GM12875 (cell line): ENCODE measurements around the gene RBM47.

Experiments used
- H3K4me3 ChIP-seq: one replicate; pipeline ENCODE4 v1.5.1; 2011; ENCODE audit warnings: low read depth, low read length, control low read depth
- TF ChIP-seq, protein P1 (sequence below): IDR thresholded peaks from 2 replicates; pipeline ENCODE4 v1.5.1; 2011; ENCODE audit warnings: low read depth, mild to moderate bottlenecking, control low read depth, inconsistent platforms, low read length, moderate library complexity, borderline replicate concordance; ENCODE audit not compliant: insufficient read depth

RBM47 gene

DNA sequence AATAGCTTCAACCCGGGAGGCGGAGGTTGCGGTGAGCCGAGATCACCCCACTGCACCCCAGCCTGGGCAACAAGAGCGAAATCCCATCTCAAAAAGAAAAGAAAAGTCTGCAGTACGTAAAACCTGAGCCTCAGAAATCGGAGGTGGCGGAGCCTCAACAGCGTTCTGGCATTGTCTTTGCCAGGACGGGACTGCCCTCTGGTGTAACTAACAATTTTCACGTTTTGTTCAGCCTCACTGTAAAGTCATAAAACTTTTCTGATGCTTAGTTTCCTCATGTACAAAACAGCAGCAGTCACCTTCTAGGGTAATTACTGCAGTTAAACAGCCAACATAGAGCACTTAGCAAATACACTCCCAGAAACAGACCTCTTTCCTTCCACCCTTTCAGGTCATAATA is 121.7 kb downstream of the RBM47 start:
- H3K4me3 ChIP-seq = no peak overlapping the region
- TF ChIP-seq, protein P1, sequence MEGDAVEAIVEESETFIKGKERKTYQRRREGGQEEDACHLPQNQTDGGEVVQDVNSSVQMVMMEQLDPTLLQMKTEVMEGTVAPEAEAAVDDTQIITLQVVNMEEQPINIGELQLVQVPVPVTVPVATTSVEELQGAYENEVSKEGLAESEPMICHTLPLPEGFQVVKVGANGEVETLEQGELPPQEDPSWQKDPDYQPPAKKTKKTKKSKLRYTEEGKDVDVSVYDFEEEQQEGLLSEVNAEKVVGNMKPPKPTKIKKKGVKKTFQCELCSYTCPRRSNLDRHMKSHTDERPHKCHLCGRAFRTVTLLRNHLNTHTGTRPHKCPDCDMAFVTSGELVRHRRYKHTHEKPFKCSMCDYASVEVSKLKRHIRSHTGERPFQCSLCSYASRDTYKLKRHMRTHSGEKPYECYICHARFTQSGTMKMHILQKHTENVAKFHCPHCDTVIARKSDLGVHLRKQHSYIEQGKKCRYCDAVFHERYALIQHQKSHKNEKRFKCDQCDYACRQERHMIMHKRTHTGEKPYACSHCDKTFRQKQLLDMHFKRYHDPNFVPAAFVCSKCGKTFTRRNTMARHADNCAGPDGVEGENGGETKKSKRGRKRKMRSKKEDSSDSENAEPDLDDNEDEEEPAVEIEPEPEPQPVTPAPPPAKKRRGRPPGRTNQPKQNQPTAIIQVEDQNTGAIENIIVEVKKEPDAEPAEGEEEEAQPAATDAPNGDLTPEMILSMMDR = no peak

DNA sequence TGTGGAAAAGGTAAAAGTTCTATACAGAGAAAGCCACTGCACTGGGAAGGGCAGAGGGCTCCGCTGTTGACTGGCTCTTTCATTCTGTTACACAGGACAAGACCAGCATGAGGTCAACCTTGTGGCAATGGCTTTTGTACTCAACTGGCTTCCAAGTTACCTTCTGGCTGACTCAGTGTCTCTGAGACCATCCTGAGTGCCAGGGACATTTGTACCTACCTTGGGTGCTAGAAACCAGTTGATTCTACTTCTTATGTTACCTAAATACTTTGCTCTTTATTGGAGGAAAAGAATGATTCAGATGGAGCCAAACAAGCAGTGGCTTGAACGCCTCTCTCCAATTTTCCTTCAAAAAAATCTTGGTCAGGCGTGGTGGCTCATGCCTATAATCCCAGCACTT is 123.2 kb downstream of the RBM47 start:
- TF ChIP-seq, protein P1 = no peak
- no peak overlapping the region for H3K4me3 ChIP-seq

DNA sequence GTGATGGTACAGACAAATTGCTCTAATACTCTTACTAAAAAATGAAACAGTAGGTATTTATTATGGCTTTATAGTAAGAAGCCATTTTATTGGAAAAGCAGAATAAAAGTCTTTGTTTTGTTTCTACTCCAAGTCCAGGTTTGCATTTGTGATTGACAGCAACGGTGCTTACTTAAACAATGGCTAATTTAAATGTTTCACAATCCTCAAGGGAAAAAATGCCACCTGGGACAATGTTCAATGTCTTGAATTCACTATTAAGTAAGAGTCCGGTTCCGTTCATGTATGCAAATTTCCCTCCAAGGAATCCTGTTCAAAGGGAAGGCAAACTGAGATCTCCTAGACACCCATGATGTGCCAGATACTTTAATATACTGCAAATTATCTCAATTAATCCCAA is 123.6 kb downstream of the RBM47 start:
- no peak overlapping the region for H3K4me3 ChIP-seq
- TF ChIP-seq, protein P1 = no peak

DNA sequence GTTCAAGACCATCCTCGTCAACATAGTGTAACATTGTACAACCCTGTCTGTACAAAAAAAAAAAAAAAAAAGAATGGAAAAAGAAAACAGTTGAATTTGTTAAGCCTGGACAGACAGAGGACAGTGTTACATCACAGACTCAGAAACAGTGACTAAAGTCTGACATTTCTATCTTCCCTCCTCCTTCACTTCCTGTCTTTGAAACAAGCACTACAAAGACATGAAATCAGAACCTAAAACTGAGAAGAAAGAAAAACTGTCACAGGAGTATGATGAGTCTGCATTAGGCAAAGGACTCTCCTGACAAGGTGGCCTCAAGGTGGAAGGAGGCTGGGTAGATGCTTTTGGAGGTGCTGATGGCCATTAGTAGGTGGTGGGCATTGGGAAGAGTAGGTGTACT is 126.7 kb downstream of the RBM47 start:
- TF ChIP-seq, protein P1 = no peak
- no peak overlapping the region for H3K4me3 ChIP-seq

DNA sequence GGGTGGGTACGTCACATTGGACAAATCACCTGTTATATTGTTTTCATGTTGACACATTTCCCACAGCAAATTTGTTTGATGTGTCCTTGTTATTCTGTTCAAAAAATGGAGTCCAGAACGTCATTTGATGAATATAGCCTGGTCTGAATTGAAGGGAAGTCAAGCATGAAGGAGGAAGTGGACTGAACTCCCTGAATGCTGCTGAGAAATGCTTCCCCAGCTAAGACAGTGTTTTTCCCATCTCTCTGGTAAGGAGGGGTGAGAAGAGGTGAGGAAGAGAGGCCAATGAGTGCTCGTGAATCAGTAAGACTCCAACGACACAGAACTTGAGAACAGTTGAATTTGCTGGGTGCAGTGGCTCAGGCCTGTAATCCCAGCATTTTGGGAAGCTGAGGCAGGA is 127.4 kb downstream of the RBM47 start:
- TF ChIP-seq, protein P1 = no peak
- no peak overlapping the region for H3K4me3 ChIP-seq

DNA sequence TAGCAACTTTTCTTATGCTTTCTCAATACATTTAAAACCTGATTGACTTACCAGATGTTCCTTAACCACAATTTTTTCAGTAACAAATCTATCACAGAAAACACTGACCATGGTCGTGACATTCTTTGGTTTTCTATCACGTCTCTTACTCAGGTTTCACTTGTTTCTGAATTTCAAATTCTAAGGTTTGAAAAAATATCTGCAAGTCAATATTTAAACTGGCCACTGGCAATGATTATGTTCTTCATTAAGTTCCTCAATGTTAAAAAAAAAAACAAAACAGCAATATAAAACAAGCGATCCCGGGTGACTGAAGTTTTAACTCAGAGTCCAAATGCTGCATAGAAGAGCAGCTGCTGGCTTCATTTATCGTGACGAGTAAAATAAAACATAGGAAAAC is 128.9 kb downstream of the RBM47 start:
- TF ChIP-seq, protein P1 = no peak
- H3K4me3 ChIP-seq = no peak overlapping the region

DNA sequence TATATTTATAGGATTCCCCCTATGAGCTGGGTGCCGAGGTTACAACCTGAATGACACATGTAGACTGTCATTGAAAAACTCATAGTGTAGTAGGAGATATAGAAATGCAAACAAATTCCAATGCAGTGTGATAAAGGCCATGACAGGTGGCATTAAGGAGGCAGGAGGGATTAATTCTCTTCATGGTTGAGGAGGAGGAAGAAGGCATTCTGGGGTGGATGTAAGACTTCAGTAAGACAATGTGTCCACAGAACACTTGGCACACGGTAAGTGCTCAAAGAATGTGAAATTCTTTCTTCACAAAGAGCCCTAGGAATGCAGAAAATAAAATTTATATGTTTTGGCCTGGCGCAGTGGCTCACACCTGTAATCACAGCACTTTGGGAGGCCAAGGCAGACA is 136.5 kb downstream of the RBM47 start:
- no peak overlapping the region for H3K4me3 ChIP-seq
- TF ChIP-seq, protein P1 = no peak
